NB4 (cell line): ENCODE data around the gene S100Z.

Source experiments
- CTCF ChIP-seq: IDR thresholded peaks from one replicate; pipeline ENCODE4 v1.5.1; 2012; ENCODE audit warnings: low read depth, low read length
- MAX ChIP-seq: IDR thresholded peaks from 2 replicates; pipeline ENCODE4 v1.6.1; 2011; ENCODE audit warnings: low read depth, low read length
- MYC ChIP-seq: IDR thresholded peaks from 2 replicates; pipeline ENCODE4 v1.6.1; 2011; ENCODE audit warnings: low read depth, low read length
- POLR2A ChIP-seq: IDR thresholded peaks from 2 replicates; pipeline ENCODE4 v1.6.1; 2011; ENCODE audit warnings: mild to moderate bottlenecking; ENCODE audit not compliant: insufficient read length; ENCODE audit errors: extremely low read depth

- TF ChIP-seq CTCF: no peak
- TF ChIP-seq POLR2A: no peak
- TF ChIP-seq MAX: no peak
- TF ChIP-seq MYC: no peak
These were observed 58.4 kb downstream of the S100Z start for GRCh38 chr5:76908166-76908565.
